H1 (cell line): ENCODE measurements around the gene CAMTA1. TPM values are rescaled to one million over a fixed set of nuclear protein-coding genes. Genes with fewer than 3 reads are reported as not detected.

Experiments used
- CHD1 ChIP-seq: IDR thresholded peaks from 2 replicates; pipeline ENCODE4 v1.6.1; 2012; ENCODE audit warnings: low read depth, low read length, improper control_type of control experiment
- HDAC6 ChIP-seq: IDR thresholded peaks from one replicate; pipeline ENCODE4 v1.7.1; 2012; ENCODE audit warnings: low read depth, mild to moderate bottlenecking, inconsistent platforms, low read length, moderate library complexity
- RAD21 ChIP-seq, 2 experiments: IDR thresholded peaks in 1 of 2; conservative IDR thresholded peaks in 1 of 2; 2 replicates each; pipeline ENCODE4 v1.6.1; 2011; ENCODE audit warnings: low read depth in 2 of 2, low read length in 2 of 2, improper control_type of control experiment in 1 of 2, inconsistent platforms in 1 of 2, mild to moderate bottlenecking in 1 of 2, moderate library complexity in 1 of 2
- polyA plus RNA-seq, 7 experiments: library from polyadenylated mRNA; depleted of rRNA in 3 of 7; stranded (reverse) in 5 of 7; unstranded in 2 of 7; fragments of >200 nt in 5 of 7; fragments of 200-250 nt in 2 of 7; gene quantifications; 1 replicate in 5 of 7; 2 replicates in 1 of 7; 4 replicates in 1 of 7; pipeline versions ENCODE4 v1.2.1 to v1.2.3, GENCODE V29; 2011 to 2013; ENCODE audit warnings: missing spikeins in 2 of 7, mixed read lengths in 2 of 7
- total RNA-seq: library from RNA; stranded (reverse); fragmentation: NEBNext Ultra II Directional; extraction: Animal tissue kit (Norgen Biotek cat#: 25700); gene quantifications from 2 replicates; pipeline ENCODE4 v1.2.1, GENCODE V29; 2021
- TF ChIP-seq, protein P1 (sequence below): IDR thresholded peaks from 2 replicates; pipeline ENCODE4 v1.6.1; 2012; ENCODE audit warnings: inconsistent platforms

CAMTA1 gene
- total and polyA plus RNA-seq, 2 of the 8 experiments (the other 6 are each of a cell fraction or from before 2014, with no cell fraction given) = 65.0 to 119 TPM

GRCh38 chr1:7501723-7502603, 716.7 kb downstream of the CAMTA1 start (continued):
- no peak for TF ChIP-seq RAD21 (IDR thresholded peaks at IDR 0.05 in 1 of 2, conservative IDR thresholded peaks at IDR 0.05 in 1 of 2; ENCODE audit: low read depth in 2 of 2, low read length in 2 of 2)
- TF ChIP-seq CHD1 = no peak
- no peak for TF ChIP-seq HDAC6
- TF ChIP-seq, protein P1, sequence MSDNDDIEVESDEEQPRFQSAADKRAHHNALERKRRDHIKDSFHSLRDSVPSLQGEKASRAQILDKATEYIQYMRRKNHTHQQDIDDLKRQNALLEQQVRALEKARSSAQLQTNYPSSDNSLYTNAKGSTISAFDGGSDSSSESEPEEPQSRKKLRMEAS = no peak
